Mammary epithelial cell (primary cell): ENCODE measurements around the gene TTC13.

Experiments used
- CTCF ChIP-seq, 2 donors: IDR thresholded peaks in 1 of 2; conservative IDR thresholded peaks in 1 of 2; 2 replicates each; pipeline ENCODE4 v1.5.1; 2011 to 2012; ENCODE audit warnings: inconsistent platforms in 2 of 2, low read length in 2 of 2, mild to moderate bottlenecking in 2 of 2, control low read depth in 1 of 2, low read depth in 1 of 2; ENCODE audit not compliant: insufficient read depth in 1 of 2; ENCODE audit errors: extremely low read depth in 1 of 2
- EZH2 ChIP-seq: IDR thresholded peaks from 2 replicates; pipeline ENCODE4 v1.6.1; 2012; ENCODE audit warnings: low read length, inconsistent platforms, borderline replicate concordance

GRCh38 chr1:230992100-230992774 is 13.6 kb upstream of the TTC13 start:
- no peak for TF ChIP-seq CTCF (conservative IDR thresholded peaks at IDR 0.05 in 1 of 2, IDR thresholded peaks at IDR 0.05 in 1 of 2; ENCODE audit: extremely low read depth in 1 of 2, insufficient read depth in 1 of 2, low read depth in 1 of 2, low read length in 2 of 2)
- no peak for TF ChIP-seq EZH2
